ENCODE measurements around the gene ANXA6.

The ANXA6 gene

GRCh38 chr5:151180291-151180690 is 22.7 kb upstream of the ANXA6 start:
- Histone ChIP-seq H3K27ac (replicated peaks) (no peak overlapping the region), H3K4me3 (replicated peaks; ENCODE audit: insufficient read depth, low read length) (no peak overlapping the region), H3K27me3 (ENCODE audit: insufficient read depth, poor library complexity, severe bottlenecking) (no peaks in the 10 kb centered on the region)
- TF ChIP-seq REST (IDR thresholded peaks at IDR 0.05; ENCODE audit: insufficient replicate concordance, low read depth) (no peak), CTCF (IDR thresholded peaks at IDR 0.05; ENCODE audit: insufficient read depth, low read length) (no peak), POLR2AphosphoS5 (IDR thresholded peaks at IDR 0.05; ENCODE audit: low read depth) (no peak), SPI1 (IDR thresholded peaks at IDR 0.05; ENCODE audit: borderline replicate concordance, low read depth) (no peak), GABPA (IDR thresholded peaks at IDR 0.05; ENCODE audit: low read depth) (no peak)
- no peak for DNase-seq (ENCODE audit: low read depth in 1 of 2, low spot score in 1 of 2)

- no peak for TF ChIP-seq REST (IDR thresholded peaks at IDR 0.05; ENCODE audit: insufficient replicate concordance, low read depth)
- no peak for TF ChIP-seq CTCF (IDR thresholded peaks at IDR 0.05; ENCODE audit: insufficient read depth, low read length)
- TF ChIP-seq SPI1 (IDR thresholded peaks at IDR 0.05; ENCODE audit: borderline replicate concordance, low read depth) = no peak
- TF ChIP-seq GABPA (IDR thresholded peaks at IDR 0.05; ENCODE audit: low read depth) = no peak
- TF ChIP-seq POLR2AphosphoS5 (IDR thresholded peaks at IDR 0.05; ENCODE audit: low read depth) = no peak
- Histone ChIP-seq H3K4me3 (replicated peaks; ENCODE audit: insufficient read depth, low read length) (no peak overlapping the region), H3K27me3 (ENCODE audit: insufficient read depth, poor library complexity, severe bottlenecking) (no peaks in the 10 kb centered on the region), H3K27ac (replicated peaks) (no peak overlapping the region)
- no peak for DNase-seq (ENCODE audit: low read depth in 1 of 2, low spot score in 1 of 2)
Measured at GRCh38 chr5:151179489-151179840, 21.9 kb upstream of the ANXA6 start.

GRCh38 chr5:151178777-151179488 is 21.4 kb upstream of the ANXA6 start:
- Histone ChIP-seq H3K4me3 (replicated peaks; ENCODE audit: insufficient read depth, low read length) (no peak overlapping the region), H3K27ac (replicated peaks) (no peak overlapping the region), H3K27me3 (ENCODE audit: insufficient read depth, poor library complexity, severe bottlenecking) (no peaks in the 10 kb centered on the region)
- no peak for DNase-seq (ENCODE audit: low read depth in 1 of 2, low spot score in 1 of 2)
- TF ChIP-seq GABPA (IDR thresholded peaks at IDR 0.05; ENCODE audit: low read depth) = no peak
- no peak for TF ChIP-seq REST (IDR thresholded peaks at IDR 0.05; ENCODE audit: insufficient replicate concordance, low read depth)
- no peak for TF ChIP-seq SPI1 (IDR thresholded peaks at IDR 0.05; ENCODE audit: borderline replicate concordance, low read depth)
- no peak for TF ChIP-seq CTCF (IDR thresholded peaks at IDR 0.05; ENCODE audit: insufficient read depth, low read length)
- no peak for TF ChIP-seq POLR2AphosphoS5 (IDR thresholded peaks at IDR 0.05; ENCODE audit: low read depth)
